ENCODE data around the gene MLLT10. TPM values are rescaled to one million over a fixed set of nuclear protein-coding genes. Genes with fewer than 3 reads are reported as not detected.

Gene MLLT10
- total RNA-seq, 1 experiment from 2014 or later = 72.3 TPM

DNA sequence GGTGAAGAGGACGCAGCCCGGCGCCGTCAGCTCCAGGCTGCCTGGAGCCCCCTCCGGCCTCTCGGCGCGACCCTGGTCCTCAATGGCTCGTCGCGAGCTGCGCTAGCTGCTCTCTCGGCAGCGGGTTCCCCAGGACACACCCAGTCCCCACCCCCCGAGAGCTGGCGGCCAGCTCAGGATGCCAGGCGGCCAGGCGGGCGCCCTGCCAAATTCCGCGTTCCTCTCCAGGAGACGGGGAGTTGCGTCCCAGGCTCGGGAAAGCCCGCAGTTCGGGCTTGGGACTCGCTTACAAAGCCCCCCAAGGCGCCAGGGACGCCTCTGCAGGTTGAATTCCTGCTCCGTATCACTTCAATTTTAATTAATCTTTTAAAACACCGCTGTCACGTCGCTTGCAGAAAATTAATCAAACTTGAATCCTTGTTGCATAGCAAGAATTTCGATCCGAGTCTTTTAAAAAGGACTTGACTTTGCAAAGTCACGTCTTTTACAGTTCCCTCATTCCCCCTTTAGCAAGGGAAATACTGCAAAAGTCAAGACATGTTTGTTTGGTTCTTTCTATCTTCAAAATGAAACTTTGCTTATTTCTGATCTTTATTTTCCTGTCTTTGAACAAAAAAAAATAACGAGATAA is 36.7 kb upstream of the MLLT10 start:
- no peaks in the 10 kb centered on the region for H3K79me2 ChIP-seq (ENCODE audit: insufficient read depth, low read length)
- Mint-ChIP-seq H3K4me1 (peaks cover 51 to 61% of the 10 kb centered on the region in 2 experiments), H3K27ac (peak overlapping the region in 1 of 3 experiments; percentile 72; a peak in 2 of 7 replicates), H3K36me3 (ENCODE audit: insufficient read depth in 1 of 3, low read depth in 3 of 3) (peaks cover 2 to 13% (median 9%) of the 10 kb centered on the region in 3 experiments; a peak in 5 of 7 replicates), H3K27me3 (ENCODE audit: low read depth) (peaks cover 40% of the 10 kb centered on the region), H3K4me3 (peak overlapping the region; percentile 78 to 88), H3K9me3 (no peaks in the 10 kb centered on the region; a peak in 1 of 5 replicates)
- no peak overlapping the region for H2AK5ac ChIP-seq (ENCODE audit: insufficient read length, low read length)
- TF ChIP-seq CTCF (conservative IDR thresholded peaks at IDR 0.05) = no peak
- no peak overlapping the region for H2BK12ac ChIP-seq (ENCODE audit: insufficient read length, low read depth, low read length)
- H3K4me1 ChIP-seq (ENCODE audit: insufficient read depth, low read length) = peaks cover 15% of the 10 kb centered on the region; the same call in 1 of the 2 replicates
- peak overlapping the region; percentile 70 for H3K4me2 ChIP-seq (ENCODE audit: insufficient read depth, insufficient read length, low read length)
- no peak overlapping the region for H4K91ac ChIP-seq (ENCODE audit: insufficient read length, low read depth, low read length)
- peaks cover 38% of the 10 kb centered on the region for H3K23me2 ChIP-seq (ENCODE audit: insufficient read length, low read depth, low read length, poor library complexity, severe bottlenecking)
- no peak overlapping the region for H2BK20ac ChIP-seq (ENCODE audit: low read depth, low read length, poor library complexity, severe bottlenecking)
- H3T11ph ChIP-seq (ENCODE audit: low read length) = no peak overlapping the region
- H4K20me1 ChIP-seq (ENCODE audit: control insufficient read depth, insufficient read depth, insufficient read length) = no peaks in the 10 kb centered on the region
- H4K8ac ChIP-seq (replicated peaks; ENCODE audit: insufficient read length, low read depth, low read length) = no peak overlapping the region
- no peak overlapping the region for H2BK120ac ChIP-seq (ENCODE audit: low read depth, low read length, poor library complexity, severe bottlenecking)
- H2AFZ ChIP-seq (ENCODE audit: low read length) = no peak overlapping the region
- H3K27me3 ChIP-seq (ENCODE audit: insufficient read depth, low read length) = peaks cover 19% of the 10 kb centered on the region; the same call in 1 of the 2 replicates
- no peak overlapping the region for H3K27ac ChIP-seq (ENCODE audit: insufficient read length, low read depth, low read length)
- H4K5ac ChIP-seq (ENCODE audit: insufficient read length, low read depth, low read length) = no peak overlapping the region
- H2BK5ac ChIP-seq (ENCODE audit: insufficient read length, low read length) = no peak overlapping the region
- H3K9me3 ChIP-seq (ENCODE audit: control insufficient read depth, low read depth, low read length) = no peaks in the 10 kb centered on the region
- WGBS (ENCODE audit: extremely low coverage, insufficient read length, low lambda C conversion rate) = no CpG with 5 or more reads among the region's 37 CpGs
- peak overlapping the region; percentile 78 for H3K18ac ChIP-seq (ENCODE audit: insufficient read length, low read depth, low read length)
- H3K14ac ChIP-seq (ENCODE audit: insufficient read depth, low read length) = peak overlapping the region; percentile 69
- no peak overlapping the region for H2BK15ac ChIP-seq (ENCODE audit: low read depth, low read length)
- DNase-seq = peak; percentile 85
- H3K9ac ChIP-seq (ENCODE audit: extremely low read depth, insufficient read length, low read length) = peak overlapping the region; percentile 59
- no peak overlapping the region for H3K56ac ChIP-seq (ENCODE audit: insufficient read length, low read depth, low read length)
- H3K79me1 ChIP-seq (ENCODE audit: insufficient read depth, low read depth, low read length, poor library complexity, severe bottlenecking) = no peaks in the 10 kb centered on the region
- H3K23ac ChIP-seq (ENCODE audit: insufficient read length, low read depth, low read length) = no peak overlapping the region
- no peak overlapping the region for H3K4ac ChIP-seq (ENCODE audit: low read depth, low read length)
